ENCODE data around the gene TPST2. TPM values are rescaled to one million over a fixed set of nuclear protein-coding genes. Genes with fewer than 3 reads are reported as not detected.

Gene TPST2
- total RNA-seq, 1 donor from 2014 or later: 22.5 TPM

DNA sequence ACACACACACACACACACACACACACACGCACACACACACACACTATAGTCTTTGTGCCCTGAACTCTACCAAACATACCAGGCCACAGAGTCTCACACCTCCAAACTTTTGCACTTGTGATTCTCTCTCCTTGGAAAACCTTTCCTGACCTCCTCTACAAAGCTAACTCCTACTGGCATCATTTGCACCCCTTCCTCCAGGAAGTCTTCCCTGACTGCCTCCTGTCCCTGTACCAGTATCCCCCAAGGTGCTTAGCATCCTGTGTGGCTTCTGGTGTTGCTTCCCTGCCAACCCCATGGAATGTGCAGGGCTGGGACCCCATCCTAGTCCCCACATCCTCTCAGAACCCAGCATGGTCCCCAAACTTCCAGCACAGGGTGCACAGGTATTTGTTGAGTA lies 8.9 kb downstream of the TPST2 start:
- no peak overlapping the region for H3K4me3 ChIP-seq (ENCODE audit: low read depth, low read length)
- no peak for DNase-seq (ENCODE audit: low read depth)
- TF ChIP-seq, protein P1, sequence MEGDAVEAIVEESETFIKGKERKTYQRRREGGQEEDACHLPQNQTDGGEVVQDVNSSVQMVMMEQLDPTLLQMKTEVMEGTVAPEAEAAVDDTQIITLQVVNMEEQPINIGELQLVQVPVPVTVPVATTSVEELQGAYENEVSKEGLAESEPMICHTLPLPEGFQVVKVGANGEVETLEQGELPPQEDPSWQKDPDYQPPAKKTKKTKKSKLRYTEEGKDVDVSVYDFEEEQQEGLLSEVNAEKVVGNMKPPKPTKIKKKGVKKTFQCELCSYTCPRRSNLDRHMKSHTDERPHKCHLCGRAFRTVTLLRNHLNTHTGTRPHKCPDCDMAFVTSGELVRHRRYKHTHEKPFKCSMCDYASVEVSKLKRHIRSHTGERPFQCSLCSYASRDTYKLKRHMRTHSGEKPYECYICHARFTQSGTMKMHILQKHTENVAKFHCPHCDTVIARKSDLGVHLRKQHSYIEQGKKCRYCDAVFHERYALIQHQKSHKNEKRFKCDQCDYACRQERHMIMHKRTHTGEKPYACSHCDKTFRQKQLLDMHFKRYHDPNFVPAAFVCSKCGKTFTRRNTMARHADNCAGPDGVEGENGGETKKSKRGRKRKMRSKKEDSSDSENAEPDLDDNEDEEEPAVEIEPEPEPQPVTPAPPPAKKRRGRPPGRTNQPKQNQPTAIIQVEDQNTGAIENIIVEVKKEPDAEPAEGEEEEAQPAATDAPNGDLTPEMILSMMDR (conservative IDR thresholded peaks at IDR 0.05; ENCODE audit: low read depth, low read length): no peak

DNA sequence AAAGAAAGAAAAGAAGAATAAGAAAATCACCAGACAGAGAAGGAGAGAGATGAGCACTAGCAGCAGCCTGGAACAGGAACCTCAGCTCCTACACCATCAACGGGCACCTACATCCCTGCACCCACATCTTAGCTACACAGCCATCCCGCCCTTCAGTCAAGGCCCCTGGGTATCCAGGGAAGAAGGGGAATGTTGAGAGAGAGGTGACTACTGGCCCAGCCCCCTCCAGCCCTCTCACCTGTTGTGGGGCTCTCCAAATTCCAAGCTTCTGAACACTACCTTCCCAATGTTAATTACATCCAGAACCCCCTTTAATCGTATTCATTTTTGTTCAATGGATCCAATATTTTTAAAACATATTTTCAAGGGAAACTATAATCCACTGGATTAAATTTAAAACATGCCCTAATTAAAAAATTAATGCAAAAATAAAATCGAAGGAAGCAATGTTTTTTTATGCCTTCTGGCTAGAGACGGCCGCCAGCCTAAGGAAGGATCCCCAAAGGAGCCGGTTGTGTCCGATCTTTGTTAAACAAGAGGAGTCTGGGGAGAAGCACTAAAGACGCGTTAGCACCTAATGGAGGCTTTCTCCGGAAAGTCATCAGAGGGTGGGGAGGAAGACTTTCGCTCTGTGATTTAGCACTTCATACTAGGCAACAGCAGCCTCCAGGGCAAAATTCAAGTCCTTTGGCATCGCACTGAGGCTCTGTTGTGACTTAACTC lies 9.5 kb downstream of the TPST2 start:
- H3K4me3 ChIP-seq (ENCODE audit: low read depth, low read length): no peak overlapping the region
- TF ChIP-seq, protein P1 (conservative IDR thresholded peaks at IDR 0.05; ENCODE audit: low read depth, low read length): no peak

DNA sequence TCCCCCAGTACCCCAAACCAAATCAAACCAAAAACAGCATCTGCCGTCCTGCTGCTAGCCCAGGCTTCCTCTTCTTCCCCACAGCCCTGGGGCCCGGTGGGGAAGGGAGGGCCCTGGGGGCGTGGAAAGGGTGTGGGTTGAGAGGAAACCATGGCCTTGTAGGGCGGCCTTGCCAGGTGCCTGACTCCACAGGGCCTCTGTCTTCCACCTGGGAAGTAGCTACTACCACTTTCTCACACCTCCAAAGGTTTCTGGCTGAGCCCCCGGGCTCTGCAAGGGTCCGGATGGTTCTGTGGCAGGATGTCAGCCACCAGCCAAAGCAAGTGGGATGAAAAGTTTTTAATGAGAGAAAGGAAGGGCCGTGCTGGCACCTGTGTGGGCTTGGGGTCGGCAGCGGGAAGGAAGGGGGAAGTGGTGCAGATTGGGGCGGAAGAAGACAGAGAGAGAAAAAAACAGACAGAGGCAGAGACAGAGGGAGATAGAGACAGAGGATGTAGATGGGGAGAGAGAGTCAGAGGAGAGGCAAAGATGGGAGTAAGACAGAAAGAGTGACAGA lies 10.5 kb downstream of the TPST2 start:
- no peak overlapping the region for H3K4me3 ChIP-seq (ENCODE audit: low read depth, low read length)
- TF ChIP-seq, protein P1 (conservative IDR thresholded peaks at IDR 0.05; ENCODE audit: low read depth, low read length): no peak

More for the DNA sequence above, 9.5 kb downstream of the TPST2 start:
- DNase-seq (ENCODE audit: low read depth): no peak

DNA sequence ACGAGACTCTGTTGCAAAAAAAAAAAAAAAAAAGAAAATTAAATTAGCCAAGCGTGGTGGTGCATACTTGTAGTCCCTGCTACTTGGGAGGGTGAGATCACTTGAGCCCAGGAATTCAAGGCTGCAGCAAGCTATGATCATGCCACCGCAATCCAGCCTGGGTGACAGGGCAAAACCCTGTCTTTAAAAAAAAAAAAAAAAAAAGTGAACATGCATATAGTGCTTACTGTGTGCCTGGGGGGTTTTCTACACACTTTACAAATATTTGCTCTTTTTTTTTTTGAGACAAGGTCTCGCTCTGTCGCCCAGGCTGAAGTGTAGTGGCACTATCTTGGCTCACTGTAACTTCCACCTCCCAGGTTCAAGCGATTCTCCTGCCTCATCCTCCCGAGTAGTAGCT lies 12.9 kb downstream of the TPST2 start:
- H3K4me3 ChIP-seq (ENCODE audit: low read depth, low read length): no peak overlapping the region
- DNase-seq (ENCODE audit: low read depth): no peak
- TF ChIP-seq, protein P1 (conservative IDR thresholded peaks at IDR 0.05; ENCODE audit: low read depth, low read length): no peak

More for the DNA sequence above, 10.5 kb downstream of the TPST2 start:
- no peak for DNase-seq (ENCODE audit: low read depth)

DNA sequence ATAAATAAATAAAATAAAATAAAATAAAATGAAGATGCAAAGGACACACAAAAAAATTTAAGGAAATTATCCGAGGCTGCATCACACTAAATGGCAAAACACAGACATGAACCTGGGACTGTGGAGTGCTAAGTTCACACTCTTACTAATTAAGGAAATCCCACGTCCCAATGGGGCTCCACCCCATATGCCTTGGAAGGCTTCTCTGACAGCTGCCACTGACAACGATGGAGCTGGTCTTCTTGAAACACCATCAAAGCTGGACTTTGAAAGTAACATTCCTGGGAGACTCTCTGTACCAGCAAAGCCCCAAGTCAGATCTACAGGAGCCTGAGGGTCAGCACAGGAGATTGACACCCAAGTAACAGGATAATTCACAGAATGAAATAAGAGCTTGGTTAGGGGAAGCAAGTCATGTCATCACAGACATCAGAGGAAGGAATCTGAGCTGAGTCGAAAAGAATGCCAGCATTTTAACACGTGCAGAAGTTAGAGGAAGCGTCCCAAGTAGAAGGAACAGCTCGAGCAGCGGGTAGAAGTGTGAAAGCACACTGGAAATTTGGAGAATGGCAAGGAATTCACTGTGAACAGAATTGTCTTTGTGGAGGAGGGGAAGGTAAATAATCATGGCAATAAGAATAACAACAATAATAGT lies 13.8 kb downstream of the TPST2 start:
- TF ChIP-seq, protein P1 (conservative IDR thresholded peaks at IDR 0.05; ENCODE audit: low read depth, low read length): no peak
- no peak for DNase-seq (ENCODE audit: low read depth)
- no peak overlapping the region for H3K4me3 ChIP-seq (ENCODE audit: low read depth, low read length)

DNA sequence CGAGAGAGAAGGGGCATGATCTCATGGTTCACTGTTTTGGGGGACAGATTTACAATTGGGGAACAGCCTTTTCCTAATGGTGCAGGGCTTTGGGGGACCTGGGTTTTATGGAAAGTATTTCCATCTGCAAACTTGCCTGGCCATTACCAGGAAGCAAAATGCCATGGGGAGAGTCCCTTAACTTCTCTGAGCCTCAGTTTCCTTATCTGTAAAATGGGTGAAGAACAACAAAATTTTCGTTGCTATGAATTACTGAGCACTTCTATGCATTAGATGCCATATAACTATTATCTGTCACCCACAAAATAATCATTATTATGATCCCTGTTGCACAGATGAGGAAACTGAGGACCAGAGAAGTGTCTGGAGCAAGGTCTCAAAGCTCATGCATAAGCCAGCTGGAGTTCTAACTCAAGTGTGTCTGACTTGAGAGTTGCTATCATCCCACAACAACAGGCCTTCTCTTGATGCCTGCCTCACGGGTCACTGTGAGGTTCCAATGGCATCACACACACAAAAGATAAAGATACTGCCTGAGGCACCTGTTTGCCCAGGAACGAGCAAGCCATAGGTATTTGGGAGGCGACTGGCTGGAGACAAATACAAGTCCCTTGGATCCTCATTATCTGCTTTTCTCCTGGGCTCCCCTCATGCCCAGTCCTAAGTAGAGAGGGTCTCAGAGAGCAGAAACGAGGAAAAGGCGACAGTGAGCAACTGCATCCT lies 15.8 kb downstream of the TPST2 start:
- TF ChIP-seq, protein P1 (conservative IDR thresholded peaks at IDR 0.05; ENCODE audit: low read depth, low read length): no peak
- no peak overlapping the region for H3K4me3 ChIP-seq (ENCODE audit: low read depth, low read length)
- DNase-seq (ENCODE audit: low read depth): no peak
